Raji (cell line): ENCODE results near the gene EBF3.

Experiments used
- POLR2A ChIP-seq: IDR thresholded peaks from 2 replicates; pipeline ENCODE4 v1.6.1; 2011; ENCODE audit warnings: low read depth, low read length, control low read depth; ENCODE audit not compliant: insufficient read depth

EBF3 gene

GRCh38 chr10:129918401-129918800 is 45.7 kb downstream of the EBF3 start:
- TF ChIP-seq POLR2A = no peak

GRCh38 chr10:129917936-129918335 is 46.1 kb downstream of the EBF3 start:
- TF ChIP-seq POLR2A = no peak

- no peak for TF ChIP-seq POLR2A
These were observed 47.5 kb downstream of the EBF3 start for GRCh38 chr10:129916506-129916995.

DNA sequence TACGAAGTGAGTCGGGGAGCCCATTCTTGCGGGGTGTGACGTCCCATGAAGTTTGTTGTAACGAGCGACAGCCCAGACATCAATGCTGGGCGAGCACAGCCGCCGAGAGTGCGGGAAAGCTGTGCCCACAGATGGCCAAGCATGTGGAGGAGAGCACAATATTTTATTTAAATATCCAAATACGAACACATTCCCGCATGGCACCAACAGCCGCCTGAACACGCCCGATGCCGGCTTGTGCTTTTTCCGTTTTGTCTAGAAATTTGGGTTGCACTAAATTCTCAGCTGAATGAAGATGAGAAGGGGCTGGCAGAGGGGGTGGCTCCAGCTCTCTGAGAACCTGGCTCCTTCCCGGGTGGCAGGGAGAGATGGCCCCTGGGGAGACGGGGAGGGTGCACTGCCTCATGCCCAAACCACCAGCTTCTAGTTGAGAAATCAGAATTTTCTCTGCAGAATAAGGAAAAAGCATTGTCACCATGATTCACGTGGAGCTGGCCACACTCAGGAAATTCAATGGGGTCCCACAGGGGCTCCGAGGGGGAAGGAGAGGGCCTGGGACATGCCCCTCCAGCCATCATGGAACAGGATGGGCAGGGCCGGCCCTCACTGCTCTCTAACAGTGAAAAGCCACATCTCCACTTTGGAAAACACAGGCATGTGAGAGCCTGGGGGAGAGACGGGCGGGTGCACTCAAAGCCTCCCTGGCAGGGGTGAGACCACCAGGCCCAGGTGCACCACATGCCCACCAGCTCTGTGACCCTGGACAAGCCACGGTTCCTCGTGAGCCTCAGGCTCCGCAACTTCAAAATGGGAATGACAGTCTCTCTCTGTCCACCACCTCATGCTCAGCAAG is 48.3 kb downstream of the EBF3 start:
- no peak for TF ChIP-seq POLR2A

- TF ChIP-seq POLR2A = no peak
These were observed 49.1 kb downstream of the EBF3 start for GRCh38 chr10:129914960-129915359.

GRCh38 chr10:129914153-129914855 is 49.8 kb downstream of the EBF3 start:
- TF ChIP-seq POLR2A = no peak

- TF ChIP-seq POLR2A = no peak
These were observed 50.9 kb downstream of the EBF3 start for GRCh38 chr10:129912986-129913695.

DNA sequence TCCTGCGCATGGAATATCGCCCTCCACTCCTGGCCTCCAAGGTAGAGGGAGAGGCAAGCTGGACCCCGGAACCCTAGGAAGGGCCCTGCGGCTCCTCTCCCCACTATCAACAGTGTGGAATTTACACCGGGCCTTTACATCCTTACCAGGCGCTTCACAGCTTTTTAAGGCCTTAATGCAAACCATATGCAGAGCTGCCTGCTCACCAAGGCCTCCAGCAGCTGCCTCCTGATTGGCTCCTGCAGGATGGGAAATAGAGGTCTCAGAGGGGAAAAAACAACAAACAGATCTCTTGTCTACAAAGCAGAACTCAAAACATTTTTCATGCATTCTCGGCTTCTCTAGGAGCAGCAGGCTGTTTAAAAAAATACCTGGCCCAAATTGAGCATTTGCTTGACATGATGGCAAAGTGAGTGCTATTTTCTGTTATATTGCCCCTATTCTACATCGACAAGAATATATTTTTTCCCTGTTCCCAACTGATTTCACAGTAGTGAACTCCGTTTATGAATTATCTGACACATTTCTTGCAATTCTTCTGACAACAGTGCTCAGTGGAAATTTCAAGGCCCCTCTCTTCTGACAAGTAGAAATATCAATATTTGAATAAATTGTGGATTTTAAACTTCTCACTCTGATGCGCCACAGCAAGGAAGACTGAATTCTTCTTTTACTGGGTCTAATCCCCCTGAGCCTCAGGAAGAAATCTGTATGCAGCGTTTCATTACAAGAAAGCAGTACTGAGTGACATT is 51.7 kb downstream of the EBF3 start:
- no peak for TF ChIP-seq POLR2A

DNA sequence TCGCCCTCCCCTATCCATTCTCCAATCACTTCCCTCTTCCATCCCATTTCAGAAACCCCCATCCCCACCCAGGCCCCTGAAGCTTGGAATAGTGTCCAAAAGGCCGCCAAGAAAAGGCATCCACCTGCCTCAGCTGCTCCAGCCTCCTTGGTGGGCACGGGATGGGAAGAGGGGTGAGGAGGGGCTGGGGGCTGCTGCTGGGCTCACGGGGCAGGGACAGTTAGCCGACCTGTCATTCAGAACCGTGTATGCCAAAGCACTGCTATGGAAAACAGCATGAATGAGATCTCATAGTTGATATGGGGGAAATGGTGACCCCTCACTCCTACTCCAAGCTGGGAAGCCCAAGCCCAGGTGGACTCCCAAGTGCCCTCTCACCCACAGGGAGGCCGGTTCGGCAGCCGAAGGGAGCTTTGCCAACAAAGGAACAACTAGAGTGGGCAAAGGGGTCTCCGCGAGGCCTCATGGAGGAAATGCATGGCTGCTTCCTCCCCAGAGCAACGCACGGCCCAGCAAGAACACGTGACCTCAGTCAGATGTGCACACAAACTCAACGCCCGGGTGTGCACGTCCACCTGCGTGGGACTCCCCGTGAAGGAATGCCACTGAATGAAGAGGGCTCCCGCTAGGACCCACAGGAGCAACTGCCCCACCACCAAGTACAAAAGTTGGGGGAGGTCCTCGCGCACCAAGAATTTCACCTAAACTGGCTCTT is 52.5 kb downstream of the EBF3 start:
- TF ChIP-seq POLR2A = no peak

DNA sequence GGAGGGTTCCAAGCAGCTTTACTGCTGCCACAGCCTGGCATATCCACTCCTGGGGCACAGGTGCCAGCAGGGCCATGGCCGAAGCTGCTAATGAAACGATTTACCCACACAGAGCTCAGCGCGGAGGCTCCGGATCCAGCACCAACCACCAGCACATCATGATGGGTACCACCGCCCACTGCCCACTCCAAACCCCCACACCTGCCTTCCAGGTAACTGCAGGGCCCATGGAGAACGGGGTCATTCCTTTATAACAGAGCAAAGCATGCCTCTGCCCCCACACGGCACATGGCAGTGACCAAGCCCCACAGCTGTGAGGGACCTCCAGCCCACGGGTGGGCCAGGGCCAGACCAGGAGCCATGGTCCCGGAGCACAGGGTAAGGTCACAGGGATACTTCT is 53.2 kb downstream of the EBF3 start:
- TF ChIP-seq POLR2A = no peak

GRCh38 chr10:129909531-129910256 is 54.4 kb downstream of the EBF3 start:
- no peak for TF ChIP-seq POLR2A

GRCh38 chr10:129909080-129909479 is 55.0 kb downstream of the EBF3 start:
- TF ChIP-seq POLR2A = no peak

GRCh38 chr10:129908406-129908805 is 55.7 kb downstream of the EBF3 start:
- no peak for TF ChIP-seq POLR2A

DNA sequence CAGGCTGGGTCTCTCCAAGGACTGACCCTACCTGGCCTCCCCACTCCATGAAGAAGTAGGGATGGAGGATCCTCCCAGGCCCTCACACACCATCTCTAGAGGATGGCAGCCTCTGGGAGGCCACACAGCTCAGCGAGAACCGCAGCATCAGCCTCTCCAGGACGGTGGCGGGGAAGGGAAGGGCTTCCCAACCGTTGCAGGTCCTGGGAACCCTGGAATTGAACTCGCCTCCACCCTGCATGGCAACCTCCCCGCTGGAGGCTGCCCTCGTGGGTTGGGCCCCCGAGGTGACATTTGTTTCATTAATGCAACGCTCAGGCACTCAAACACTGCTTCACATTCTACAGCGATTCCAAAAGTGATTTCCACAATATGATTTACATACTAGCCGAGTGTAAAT is 58.5 kb downstream of the EBF3 start:
- no peak for TF ChIP-seq POLR2A

DNA sequence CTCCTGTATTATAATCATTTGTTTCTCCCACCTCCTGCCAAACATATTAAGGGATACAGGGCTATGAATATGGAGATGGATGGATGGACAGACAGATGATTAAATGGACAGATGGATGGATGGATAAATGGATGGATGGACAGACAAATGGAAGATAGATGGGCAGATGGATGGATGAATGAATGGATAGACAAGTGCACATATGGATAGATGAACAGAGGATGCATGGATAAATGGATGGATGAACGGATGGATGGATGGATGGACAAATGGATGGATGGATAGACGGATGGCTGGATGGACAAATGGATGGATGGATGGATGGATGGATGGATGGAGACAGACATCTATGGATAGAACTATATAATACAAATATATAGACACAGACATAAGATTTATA is 59.8 kb downstream of the EBF3 start:
- TF ChIP-seq POLR2A = no peak
